Upper lobe of left lung (tissue), 6 donors: ENCODE results near the gene PRPF18. TPM values are rescaled to one million over a fixed set of nuclear protein-coding genes. Genes with fewer than 3 reads are reported as not detected.
A peak's percentile ranks its signal among the peaks of the same experiment; 100 is the strongest.

Experiments used
- ATAC-seq, 2 donors: fragments of 200-7000 bp; cut with Tn5 transposase; one replicate each; pipeline ENCODE4 v1.9.1; 2022; ENCODE audit warnings: mild to moderate bottlenecking in 2 of 2, moderate library complexity in 2 of 2; ENCODE audit not compliant: low FRiP score in 2 of 2
- DNase-seq, 2 donors: peaks; one replicate each; pipeline ENCODE4 v3.0.0-alpha.2; 2019 to 2020
- H3K27ac ChIP-seq, 4 donors: fragments of 200-600 bp; sonication (generic); one replicate each; pipeline ENCODE4 v1.5.1; 2016 to 2019
- H3K27me3 ChIP-seq, 4 donors: fragments of 200-600 bp; sonication (generic); one replicate each; pipeline ENCODE4 v1.5.1; 2017 to 2019
- H3K36me3 ChIP-seq, 4 donors: fragments of 200-600 bp; sonication (generic); one replicate each; pipeline ENCODE4 v1.5.1; 2016 to 2019
- H3K4me1 ChIP-seq, 4 donors: fragments of 200-600 bp; sonication (generic); one replicate each; pipeline ENCODE4 v1.5.1; 2018 to 2019
- H3K4me3 ChIP-seq, 4 donors: fragments of 200-600 bp; sonication (generic); one replicate each; pipeline ENCODE4 v1.5.1; 2017 to 2019; ENCODE audit warnings: mild to moderate bottlenecking in 2 of 4, moderate library complexity in 1 of 4
- H3K9me3 ChIP-seq, 4 donors: fragments of 200-600 bp; sonication (generic); one replicate each; pipeline ENCODE4 v1.5.1; 2018 to 2019
- CTCF ChIP-seq, 6 experiments: fragments of 450-650 bp in 4 of 6; fragments of 200-600 bp in 2 of 6; sonication (generic) in 2 of 6; IDR thresholded peaks; one replicate each; pipeline ENCODE4 v1.5.1; 2016 to 2019; ENCODE audit warnings: antibody characterized with exemption in 6 of 6
- EP300 ChIP-seq, 4 donors: sonication (generic); formaldehyde crosslinking; IDR thresholded peaks; one replicate each; pipeline ENCODE4 v1.5.1; 2017; ENCODE audit warnings: antibody characterized with exemption in 4 of 4, control low read depth in 2 of 4
- POLR2A ChIP-seq, 4 donors: fragments of 450-650 bp; IDR thresholded peaks; one replicate each; pipeline ENCODE4 v1.5.1; 2016 to 2017; ENCODE audit warnings: antibody characterized with exemption in 4 of 4, mild to moderate bottlenecking in 2 of 4
- POLR2AphosphoS5 ChIP-seq, 2 donors: sonication (generic); formaldehyde crosslinking; IDR thresholded peaks; one replicate each; pipeline ENCODE4 v1.5.1; 2017; ENCODE audit warnings: antibody characterized with exemption in 2 of 2
- WGBS, 2 donors: methylation state at CpG; one replicate each; pipeline ENCODE4 v1.1.5; 2017 to 2018; 5-methylcytosine and 5-hydroxymethylcytosine counted together
- total RNA-seq, 6 donors: library from RNA; depleted of rRNA in 4 of 6; stranded (reverse); fragments of >200 nt in 4 of 6; gene quantifications; one replicate each; pipeline versions ENCODE4 v1.1.0 to v1.2.1, GENCODE V29; 2016 to 2021
- donor health status: DM: no; HTN: no; CAD: no; lungs with moderate emphysema.
- donor health status: DM: no; HTN: yes; CAD: no; lungs with severe emphysema.

PRPF18 gene
- total RNA-seq, 6 donors from 2014 or later = 14.4 to 50.3 (median 22.3) TPM

GRCh38 chr10:13608246-13608853 lies 21.6 kb downstream of the PRPF18 start:
- DNase-seq = peak in 1 of 2 donors; percentile 42
- 55 to 71% methylated on average over 8 of the region's 8 CpGs for WGBS, 2 donors
- no peak for TF ChIP-seq POLR2A (IDR thresholded peaks at IDR 0.05)
- TF ChIP-seq EP300 (IDR thresholded peaks at IDR 0.05) = no peak
- no peak for TF ChIP-seq POLR2AphosphoS5 (IDR thresholded peaks at IDR 0.05)
- no peak for TF ChIP-seq CTCF (IDR thresholded peaks at IDR 0.05)
- no peak overlapping the region for H3K4me3 ChIP-seq
- H3K36me3 ChIP-seq = peaks cover 6 to 66% (median 31%) of the 10 kb centered on the region in 4 donors
- no peaks in the 10 kb centered on the region for H3K4me1 ChIP-seq
- no peak for ATAC-seq
- no peaks in the 10 kb centered on the region for H3K9me3 ChIP-seq
- no peaks in the 10 kb centered on the region for H3K27me3 ChIP-seq
- peak overlapping the region in 1 of 4 donors; percentile 16 for H3K27ac ChIP-seq

GRCh38 chr10:13612654-13613373 lies 26.0 kb downstream of the PRPF18 start:
- Histone ChIP-seq H3K4me1 (no peaks in the 10 kb centered on the region), H3K9me3 (no peaks in the 10 kb centered on the region), H3K4me3 (no peak overlapping the region), H3K27ac (no peak overlapping the region), H3K27me3 (no peaks in the 10 kb centered on the region), H3K36me3 (peaks cover 6 to 71% (median 34%) of the 10 kb centered on the region in 4 donors)
- no peak for DNase-seq
- 87 to 90% methylated on average over 3 of the region's 3 CpGs for WGBS, 2 donors
- TF ChIP-seq POLR2A (IDR thresholded peaks at IDR 0.05) = no peak
- TF ChIP-seq CTCF (IDR thresholded peaks at IDR 0.05) = no peak
- no peak for TF ChIP-seq EP300 (IDR thresholded peaks at IDR 0.05)
- TF ChIP-seq POLR2AphosphoS5 (IDR thresholded peaks at IDR 0.05) = no peak
- ATAC-seq = no peak

GRCh38 chr10:13613519-13613918 lies 26.8 kb downstream of the PRPF18 start:
- ATAC-seq = no peak
- H3K4me3 ChIP-seq = no peak overlapping the region
- no peaks in the 10 kb centered on the region for H3K27me3 ChIP-seq
- no peaks in the 10 kb centered on the region for H3K9me3 ChIP-seq
- 49 to 51% methylated on average over 5 of the region's 5 CpGs for WGBS, 2 donors
- no peak for DNase-seq
- H3K4me1 ChIP-seq = no peaks in the 10 kb centered on the region
- peaks cover 6 to 78% (median 36%) of the 10 kb centered on the region in 4 donors for H3K36me3 ChIP-seq
- TF ChIP-seq CTCF (IDR thresholded peaks at IDR 0.05) (peak in 3 of 6 experiments; percentile 18 to 28 (median 23)), EP300 (IDR thresholded peaks at IDR 0.05) (no peak)
- H3K27ac ChIP-seq = no peak overlapping the region

- no peak for TF ChIP-seq POLR2A (IDR thresholded peaks at IDR 0.05)
- no peak for TF ChIP-seq EP300 (IDR thresholded peaks at IDR 0.05)
- no peak for TF ChIP-seq POLR2AphosphoS5 (IDR thresholded peaks at IDR 0.05)
- TF ChIP-seq CTCF (IDR thresholded peaks at IDR 0.05) = no peak
- no peak for ATAC-seq
Measured at GRCh38 chr10:13614530-13615332, 28.0 kb downstream of the PRPF18 start.

More at GRCh38 chr10:13614530-13615332, 28.0 kb downstream of the PRPF18 start:
- no peak for DNase-seq
- Histone ChIP-seq H3K4me3 (no peak overlapping the region), H3K9me3 (no peaks in the 10 kb centered on the region), H3K36me3 (peaks cover 6 to 79% (median 37%) of the 10 kb centered on the region in 4 donors), H3K27ac (no peak overlapping the region), H3K27me3 (no peaks in the 10 kb centered on the region), H3K4me1 (no peaks in the 10 kb centered on the region)
- 77 to 81% methylated on average over 8 of the region's 8 CpGs for WGBS, 2 donors
